CD4-positive, alpha-beta T cell treated with Interleukin-17A for 4 hours (primary cell): ENCODE data around the gene ANGPTL8.

Source experiments
- DNase-seq: peaks from one replicate; pipeline ENCODE4 v3.0.0-alpha.2; 2020; ENCODE audit warnings: mixed read lengths

Gene ANGPTL8

DNA sequence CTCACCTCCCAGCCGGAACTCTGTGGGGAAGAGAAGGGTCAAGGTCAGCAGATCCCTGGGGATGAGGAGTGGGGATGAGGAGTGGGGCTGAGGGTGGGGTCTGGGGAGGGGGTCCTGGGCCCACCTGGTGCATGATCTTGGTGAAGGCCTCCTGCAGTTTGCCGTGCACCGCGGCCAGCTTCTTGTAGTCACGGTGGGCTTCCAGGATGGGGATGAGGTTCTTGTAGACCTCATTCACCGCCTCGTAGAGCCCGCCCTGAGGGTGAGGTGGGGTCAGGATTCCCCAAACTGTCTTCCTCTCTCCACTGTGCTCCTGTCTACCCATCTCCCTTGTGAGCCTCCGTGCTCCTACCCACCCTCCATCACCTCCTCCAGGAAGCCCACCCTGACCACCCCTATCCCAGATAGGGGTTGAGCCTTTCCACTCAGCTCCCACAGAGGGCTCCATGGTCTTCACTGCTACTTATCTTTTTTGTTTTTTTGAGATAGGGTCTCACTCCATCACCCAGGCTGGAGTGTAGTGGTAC lies 35.3 kb upstream of the ANGPTL8 start:
- DNase-seq = no peak

DNA sequence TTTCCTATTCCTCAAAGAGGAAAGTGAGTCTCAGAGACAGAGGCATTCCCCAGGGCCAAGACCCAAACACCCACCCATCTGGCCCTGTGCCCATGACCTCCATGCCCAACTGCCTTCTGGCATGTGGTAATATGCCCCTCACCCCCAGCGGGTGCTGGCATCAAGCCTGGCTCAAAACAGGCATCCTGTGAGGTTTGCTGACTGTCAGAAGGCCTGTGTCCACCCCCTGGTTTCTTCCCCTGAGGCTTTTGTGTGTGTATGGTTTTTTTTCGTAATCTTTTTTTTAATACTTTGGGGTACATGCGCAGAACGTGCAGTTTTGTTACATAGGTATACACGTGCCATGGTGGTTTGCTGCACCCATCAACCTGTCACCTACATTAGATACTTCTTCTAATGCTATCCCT lies 34.5 kb upstream of the ANGPTL8 start:
- DNase-seq = no peak

DNA sequence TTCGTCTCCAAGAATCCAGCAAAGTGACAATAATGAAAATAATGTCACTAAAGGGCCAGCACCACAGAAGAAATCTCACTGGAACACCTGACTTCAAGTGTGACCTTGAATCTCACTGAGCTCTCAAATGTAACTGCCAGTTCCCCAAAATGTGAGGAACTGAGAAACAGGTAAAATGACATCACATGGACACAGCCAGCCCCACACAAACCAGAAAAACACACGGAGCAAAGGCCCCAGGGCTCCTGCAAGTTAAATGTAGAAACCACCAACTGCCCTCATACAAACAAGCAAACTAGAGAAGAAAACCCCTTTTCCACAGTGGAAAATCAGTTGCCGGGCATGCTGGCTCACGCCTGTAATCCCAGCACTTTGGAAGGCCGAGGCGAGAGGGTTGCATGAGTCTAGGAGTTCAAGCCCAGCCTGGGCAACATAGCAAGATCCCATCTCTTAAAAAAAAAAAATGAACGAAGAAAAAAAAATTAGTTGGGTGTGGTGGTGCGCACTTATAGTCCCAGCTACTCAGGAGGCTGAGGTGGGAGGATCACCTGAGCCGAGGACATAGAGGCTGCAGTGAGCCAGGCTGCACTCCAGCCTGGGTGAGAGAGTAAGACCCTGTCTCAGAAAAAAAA lies 33.4 kb upstream of the ANGPTL8 start:
- DNase-seq = no peak

DNA sequence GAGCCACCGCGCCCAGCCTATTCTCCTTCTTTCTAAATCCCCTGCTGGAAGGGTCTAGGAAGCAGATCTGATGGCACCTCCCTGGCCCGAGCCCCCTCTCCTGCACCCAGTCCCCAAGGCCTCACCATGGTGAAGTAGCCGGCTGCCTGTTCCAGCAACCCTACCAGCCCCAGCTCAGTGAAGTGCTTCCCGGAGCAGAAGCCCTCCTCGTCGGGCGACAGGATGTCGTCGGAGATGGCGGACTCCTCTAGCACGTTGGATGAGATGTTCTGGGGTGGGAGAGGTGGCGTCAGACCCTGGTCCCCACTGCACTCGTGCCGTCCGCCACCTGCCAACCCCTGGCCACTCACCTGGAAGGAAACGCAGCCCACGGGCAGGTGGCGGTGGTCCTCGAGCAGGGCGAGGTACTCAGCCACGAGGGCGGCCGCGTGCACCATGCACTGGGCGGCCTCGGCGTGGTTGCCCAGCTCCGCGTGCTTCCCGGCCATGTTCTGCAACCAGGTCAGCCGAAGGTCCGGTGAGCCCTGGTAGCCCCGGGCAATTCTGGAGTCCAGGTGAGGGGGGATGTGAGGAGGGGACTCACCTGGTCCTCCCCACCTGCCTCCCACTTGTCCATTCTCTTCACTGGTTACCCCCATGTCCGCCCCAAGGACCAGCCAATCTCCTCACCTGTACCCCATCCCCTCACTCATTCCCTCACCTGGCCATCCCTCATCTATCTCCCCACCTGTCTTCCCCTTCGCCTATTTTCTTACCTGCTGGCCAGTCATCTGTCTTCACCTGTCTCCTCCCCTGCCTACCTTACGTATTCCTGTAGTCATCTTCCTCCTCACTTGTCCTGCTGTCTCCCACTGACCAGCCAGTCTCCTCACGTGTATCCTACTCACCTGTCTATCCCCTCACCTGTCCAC lies 30.6 kb upstream of the ANGPTL8 start:
- no peak for DNase-seq

DNA sequence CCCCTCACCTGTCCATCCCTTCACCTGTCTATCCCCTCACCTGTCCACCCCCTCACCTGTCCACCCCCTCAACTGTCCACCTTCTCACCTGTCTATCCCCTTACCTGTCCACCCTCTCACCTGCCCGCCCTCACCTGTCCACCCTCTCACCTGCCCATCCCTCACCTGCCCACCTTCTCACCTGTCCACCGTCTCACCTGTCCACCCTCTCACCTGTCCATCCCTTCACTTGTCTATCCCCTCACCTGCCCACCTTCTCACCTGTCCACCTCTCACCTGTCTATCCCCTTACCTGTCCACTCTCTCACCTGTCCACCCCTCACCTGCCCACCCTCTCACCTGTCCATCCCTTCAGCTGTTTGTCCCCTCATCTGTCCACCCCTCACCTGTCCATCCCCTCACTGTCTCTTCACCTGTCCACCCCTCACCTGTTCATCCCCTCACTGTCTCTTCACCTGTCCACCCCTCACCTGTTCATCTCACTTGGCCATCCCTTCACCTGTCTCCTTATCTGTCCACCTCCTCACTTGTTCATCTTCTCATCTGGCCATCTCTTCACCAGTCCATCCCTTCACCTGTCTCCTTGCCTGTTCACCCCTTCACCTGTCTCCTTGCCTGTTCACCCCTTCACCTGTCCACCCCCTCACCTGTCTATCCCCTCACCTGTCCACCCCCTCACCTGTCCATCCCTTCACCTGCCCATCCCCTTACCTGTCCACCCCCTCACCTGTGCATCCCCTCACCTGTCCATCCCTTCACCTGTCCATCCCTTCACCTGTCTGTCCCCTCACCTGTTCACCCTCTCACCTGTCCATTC lies 29.4 kb upstream of the ANGPTL8 start:
- no peak for DNase-seq

DNA sequence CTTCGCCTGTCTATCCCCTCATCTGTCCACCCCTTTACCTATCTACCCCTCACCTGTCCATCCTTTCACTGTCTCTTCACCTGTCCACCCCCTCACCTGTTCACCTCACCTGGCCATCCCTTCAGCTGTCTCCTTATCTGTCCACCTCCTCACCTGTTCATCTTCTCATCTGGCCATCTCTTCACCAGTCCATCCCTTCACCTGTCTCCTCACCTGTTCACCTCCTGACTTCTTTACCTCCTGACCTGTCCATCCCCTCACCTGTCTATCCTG lies 28.8 kb upstream of the ANGPTL8 start:
- DNase-seq = no peak

DNA sequence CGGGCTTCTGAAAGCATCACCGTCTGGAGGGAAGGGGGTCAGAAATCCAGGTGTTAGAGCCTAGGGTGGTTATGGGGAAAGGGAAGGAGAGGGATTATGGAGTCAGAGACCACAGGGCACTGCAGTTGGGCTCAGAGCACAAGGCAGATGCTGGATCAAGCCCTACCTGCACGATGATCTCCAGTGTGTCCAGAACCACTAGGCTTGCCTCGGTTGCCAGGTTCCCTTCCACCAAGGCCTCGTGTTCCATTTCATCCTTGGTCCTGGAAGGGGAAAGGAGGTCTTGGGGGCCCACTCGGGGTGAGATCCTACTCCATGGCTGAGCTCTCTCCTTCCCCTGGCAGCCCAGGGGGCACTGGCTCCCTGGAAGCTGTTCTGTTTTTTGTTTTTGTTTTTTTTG lies 25.0 kb upstream of the ANGPTL8 start:
- no peak for DNase-seq

DNA sequence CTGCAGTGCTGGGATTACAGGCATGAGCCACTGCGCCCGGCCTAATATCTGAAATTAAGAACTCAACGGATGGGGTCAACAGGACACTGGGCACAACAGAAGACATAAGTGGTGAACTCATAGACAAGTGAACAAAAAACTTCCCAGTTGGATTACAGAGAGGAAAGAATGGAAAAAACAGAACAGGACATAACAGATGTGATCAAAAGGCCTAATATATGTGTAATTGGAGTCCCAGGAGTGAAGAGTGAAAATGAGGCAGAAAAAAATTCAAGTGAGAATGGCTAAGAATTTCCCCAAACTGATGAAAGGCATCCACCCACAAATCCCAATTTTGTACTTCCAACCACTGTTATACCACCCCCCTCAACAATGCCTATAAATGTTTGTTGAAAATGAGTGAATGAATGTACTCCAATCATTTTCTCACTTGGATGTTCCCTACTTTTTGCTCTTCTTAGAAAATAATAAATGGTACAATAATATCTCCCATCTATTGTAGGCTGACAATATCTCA lies 18.3 kb upstream of the ANGPTL8 start:
- no peak for DNase-seq

DNA sequence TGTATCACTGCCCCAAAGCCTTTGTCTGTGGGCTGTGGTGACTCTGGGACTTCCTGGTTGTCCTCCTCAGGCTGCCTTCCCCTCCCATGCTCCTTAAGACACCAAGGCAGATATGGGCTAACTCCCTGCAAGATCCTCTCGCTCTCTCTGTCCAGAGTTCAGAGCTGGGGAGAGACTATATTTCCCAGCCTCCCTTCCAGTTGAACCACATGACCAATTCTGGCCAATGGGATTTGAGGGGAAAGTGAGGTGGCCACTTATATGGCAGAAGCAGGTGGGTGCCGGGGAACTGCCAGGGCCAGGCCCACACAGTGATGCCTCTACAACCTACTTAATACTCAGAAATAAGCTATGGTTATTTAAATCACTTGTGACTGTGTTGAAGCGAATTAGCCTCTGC lies 16.2 kb upstream of the ANGPTL8 start:
- DNase-seq = no peak

DNA sequence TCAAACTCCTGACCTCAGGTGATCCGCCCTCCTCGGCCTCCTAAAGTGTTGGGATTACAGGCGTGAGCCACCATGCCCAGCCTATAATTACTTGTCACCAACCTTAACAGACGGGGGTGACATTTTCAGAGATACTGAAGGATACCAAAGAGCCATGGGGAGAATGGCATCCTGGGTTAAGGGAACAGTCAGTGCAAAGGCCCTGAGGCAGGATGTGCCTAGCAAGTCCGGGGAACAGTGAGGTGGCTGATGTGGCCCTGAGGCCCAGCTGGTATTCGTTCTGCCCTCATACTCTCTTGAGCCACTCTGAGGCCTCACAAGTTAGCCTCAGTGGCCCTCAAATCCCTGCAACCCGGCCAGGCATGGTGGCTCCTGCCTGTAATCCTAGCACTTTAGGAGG lies 15.0 kb upstream of the ANGPTL8 start:
- DNase-seq = no peak

DNA sequence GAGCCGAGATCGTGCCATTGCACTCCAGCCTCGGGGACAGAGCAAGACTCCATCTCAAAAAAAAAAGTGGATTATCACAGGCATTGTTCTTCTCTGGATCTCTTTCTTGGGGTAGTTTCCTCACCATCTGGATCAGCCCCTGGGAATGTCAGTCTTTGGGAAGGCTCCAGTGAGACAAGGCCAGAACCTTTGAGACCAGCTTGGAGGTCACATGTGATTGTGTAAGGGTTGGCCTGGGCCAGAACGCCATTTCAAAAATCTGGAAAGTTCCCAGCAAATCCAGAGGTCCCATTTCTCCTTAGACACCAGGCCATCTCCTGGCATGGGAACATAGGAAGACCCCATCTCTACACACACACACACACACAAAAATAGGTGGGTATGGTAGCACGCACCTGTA lies 14.2 kb upstream of the ANGPTL8 start:
- DNase-seq = no peak

DNA sequence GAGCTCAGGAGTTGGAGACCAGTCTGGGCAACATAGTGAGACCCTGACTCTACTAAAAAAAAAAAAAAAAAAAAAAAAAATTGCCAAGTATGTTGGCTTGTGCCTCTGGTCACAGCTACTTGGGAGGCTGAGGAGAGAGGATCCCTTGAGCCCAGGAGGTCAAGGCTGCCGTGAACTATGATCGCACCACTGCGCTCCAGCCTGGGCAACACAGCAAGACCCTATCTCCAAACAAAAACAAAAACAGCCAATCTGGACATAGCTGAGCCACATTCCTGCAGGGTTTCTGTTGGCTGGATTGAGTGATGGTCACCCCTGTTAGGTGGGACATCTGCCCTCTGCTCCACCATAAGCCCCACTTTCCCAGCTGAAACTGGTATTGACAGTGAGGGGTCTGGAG lies 13.6 kb upstream of the ANGPTL8 start:
- no peak for DNase-seq

DNA sequence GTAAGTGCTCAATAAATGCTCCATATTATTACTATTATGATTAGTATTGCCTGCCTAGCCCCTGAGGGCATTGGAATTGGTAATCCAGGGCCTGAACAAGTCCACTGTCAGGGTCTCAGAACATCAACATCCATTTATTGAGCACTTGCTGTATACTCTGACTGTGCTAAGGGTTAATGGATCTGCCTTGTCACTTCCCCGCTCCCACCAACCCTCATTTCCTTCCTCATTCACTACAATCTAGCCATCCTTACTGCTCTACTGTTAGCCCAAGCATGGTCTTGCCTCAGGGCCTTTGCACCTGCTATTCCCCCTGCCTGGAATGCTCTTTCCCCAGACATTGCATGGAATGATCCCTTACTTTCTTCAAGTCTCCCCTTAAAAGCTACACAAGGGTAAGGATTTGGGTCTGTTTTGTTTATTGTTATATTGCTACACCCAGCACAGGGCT lies 12.7 kb upstream of the ANGPTL8 start:
- no peak for DNase-seq

DNA sequence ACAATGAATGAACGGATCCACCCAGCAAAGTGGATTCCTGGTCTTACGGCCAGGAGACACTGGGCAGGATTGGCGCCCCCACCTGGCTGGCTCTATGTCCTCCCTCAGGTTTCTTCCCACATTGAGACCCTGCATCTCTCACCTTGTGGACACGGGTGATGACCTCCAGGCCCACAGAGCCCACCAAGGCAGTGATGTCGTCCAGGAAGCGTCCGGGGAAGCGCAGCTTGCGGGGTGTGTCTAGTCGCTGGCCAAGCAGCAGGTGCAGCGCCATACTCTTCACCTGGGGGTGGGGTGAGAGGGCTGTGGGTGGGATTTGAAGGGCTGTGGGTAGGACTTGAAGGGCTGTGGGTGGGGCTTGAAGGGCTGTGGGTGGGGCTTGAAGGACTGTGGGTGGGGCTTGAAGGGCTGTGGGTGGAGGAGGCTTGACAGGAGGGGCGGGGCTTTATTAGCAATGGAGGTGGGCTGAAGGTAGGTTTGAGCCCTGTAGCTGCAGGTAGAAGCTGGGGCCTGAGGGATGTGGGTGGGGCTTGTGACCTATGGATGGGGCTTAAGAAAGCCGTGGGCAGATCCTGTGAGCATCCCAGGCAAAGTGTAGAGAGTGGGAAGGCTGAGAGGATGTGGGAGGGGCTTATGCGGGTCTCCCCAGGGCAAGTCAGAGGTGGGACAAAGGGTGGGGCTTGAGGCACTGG lies 12.1 kb upstream of the ANGPTL8 start:
- no peak for DNase-seq

DNA sequence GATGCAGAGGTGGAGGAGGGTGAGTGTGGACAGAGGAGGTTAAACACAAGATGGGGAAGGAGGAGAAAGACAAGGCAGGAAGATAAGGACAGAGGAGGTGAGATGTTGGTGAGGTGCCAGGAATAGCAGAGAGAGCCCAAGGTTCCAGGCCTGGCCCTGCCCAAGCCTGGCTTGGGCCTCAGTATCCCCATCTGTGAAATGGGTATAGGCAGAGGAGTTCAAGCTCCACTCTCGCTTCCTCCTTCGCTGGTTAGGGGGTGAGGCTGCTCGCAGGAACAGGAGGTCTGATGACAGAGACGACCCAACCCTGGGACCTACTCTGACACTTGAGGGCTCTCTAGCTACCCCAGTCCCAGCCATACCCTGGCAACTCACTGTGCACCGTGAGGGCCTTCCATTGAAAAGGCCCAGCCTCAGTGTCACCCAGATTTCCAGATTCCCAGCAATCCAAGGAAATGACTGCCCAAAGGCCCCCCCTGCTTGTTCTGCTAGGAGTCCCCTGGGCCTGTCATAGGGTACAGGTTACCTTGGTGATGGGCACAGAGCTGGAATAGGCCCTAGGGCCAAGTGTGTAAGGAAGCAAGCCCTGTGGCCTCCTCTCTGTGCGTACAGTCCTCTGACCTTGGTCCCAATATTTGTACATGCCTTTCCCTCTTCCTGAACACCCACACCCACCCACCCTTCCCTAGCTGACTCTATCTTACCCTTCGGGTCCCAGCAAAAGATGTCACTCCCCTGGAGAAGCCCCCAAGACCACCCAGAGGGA lies 8.6 kb upstream of the ANGPTL8 start:
- no peak for DNase-seq

DNA sequence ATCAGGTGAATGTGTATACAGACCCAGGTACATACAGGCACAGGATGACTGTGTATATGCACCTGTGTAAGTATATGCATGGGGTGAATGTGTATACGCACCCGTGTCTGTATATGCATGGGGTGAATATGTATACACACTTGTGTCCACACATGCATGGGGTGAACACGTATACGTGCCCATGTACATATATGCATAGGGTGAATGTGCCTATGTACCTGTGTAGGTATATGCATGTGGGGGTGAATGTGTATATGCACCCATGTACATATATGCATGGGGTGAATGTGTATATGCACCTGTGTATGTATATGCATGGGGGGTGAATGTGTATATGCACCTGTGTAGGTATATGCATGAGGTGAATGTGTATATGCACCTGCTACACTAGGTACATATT lies 6.9 kb upstream of the ANGPTL8 start:
- DNase-seq = no peak

DNA sequence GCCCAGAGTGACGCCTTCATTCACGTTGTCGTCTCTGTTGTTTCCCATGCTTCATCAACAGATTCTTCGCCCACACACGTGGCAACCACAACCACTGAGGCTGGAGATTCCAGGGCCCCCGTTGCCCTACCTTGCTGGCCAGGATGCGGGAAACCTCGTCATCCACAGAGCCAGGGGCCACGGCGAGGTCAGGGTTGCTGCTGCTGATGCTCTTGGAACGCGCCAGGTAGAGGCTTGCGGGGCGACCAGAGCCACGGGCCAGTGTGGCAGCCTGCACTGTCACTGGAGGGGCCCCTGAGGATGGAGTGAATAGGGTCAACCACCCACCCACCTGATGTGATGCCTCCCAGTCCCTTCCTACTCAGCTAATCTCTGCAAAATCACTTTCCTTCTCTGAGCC lies 6.3 kb upstream of the ANGPTL8 start:
- DNase-seq = no peak

DNA sequence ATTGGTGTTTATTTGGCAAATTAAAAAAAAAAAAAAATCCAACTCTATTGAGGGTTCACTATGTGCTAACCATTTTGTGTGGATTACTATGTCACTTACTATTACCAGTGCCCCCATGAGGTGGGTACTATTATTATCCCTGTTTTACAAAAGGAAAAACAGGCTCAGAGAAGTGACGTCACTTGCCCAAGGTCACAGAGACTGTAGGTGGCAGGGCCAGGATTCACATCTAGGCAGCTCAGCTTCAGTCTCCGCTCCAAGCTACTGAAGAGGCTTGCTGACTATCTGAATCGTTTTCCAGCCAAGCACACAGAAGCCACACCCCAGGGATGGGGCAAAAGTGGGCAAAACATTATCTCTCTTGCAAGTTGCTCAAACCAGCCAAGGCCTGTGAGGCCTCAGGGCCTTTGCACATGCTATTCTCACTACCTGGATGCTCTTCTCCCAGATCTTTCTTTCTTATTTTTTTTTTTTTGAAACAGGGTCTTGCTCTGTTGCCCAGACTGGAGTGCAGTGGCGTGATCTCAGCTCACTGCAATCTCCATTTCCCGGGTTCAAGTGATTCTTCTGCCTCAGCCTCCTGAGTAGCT lies 4.8 kb upstream of the ANGPTL8 start:
- no peak for DNase-seq

DNA sequence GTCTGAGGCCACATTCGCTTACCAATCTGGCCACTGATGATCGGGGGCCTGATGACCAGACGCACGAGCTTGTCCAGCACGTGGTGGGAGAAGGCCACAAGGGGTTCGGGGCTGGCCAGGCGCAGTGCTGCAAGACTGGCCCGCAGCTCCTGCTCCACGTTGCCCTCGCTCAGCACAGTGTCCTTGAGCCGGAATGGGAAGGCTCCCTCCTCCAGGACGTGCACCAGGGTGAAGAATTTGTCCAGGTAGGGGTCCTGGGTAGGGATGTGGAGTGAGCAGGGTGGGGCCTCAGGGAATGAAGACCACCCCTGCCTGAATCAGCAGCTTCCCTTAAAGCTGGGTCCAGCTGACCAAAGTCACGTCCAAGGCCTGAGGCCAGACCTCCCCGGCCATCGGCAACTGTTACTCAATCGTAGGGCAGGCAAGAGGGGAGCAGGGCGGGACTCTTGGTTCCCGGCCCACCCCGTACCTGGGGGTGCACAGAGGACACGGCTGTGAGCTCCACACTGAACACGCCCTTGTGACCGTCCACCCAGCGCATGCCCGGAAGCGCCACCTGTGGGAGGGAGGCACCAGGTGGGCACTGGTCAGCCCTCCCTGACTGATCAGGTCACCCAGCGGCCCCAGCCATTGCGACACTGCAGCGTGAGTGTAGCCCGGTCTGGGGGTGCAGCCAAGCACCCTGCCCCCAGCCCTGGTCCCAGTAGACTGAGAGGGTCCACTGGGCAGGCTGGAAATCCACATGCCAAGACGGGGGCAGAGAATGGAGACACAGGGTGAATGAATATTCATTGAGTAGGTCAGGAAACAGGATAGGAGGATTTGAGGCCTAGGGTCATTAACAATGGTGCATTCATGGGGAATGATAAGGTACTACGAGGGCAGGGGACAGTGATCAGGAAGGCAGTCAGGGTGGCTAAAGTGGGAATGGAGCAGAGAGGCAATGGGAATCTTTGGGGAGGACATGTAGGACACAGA lies 2.8 kb upstream of the ANGPTL8 start:
- no peak for DNase-seq

DNA sequence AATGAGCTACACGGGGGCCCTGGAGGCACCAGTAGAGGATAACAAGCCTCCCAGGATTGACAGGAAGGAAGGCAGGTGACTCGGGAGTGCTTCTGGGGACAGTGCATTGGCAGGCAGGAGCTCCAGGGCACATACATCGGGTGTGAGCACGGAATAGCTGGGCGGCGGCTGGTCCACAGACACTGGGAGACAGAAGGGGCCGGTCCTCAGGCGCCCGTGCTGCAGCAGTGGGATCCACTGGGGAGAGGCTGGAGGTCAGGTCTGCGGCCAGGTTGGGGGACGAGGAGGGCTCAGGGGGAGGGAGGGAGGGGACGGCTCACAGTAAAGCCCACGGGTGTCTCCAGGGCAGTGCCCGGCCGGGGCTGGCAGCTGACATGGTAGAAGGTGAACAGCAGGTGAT lies 2.1 kb upstream of the ANGPTL8 start:
- DNase-seq = no peak
